Esophagus (tissue), 2 donors: Measurements from ENCODE around the gene SPEG. TPM values are rescaled to one million over a fixed set of nuclear protein-coding genes. Genes with fewer than 3 reads are reported as not detected.

Source experiments
- H3K27ac ChIP-seq, 2 donors: one replicate each; pipeline ENCODE4 v1.5.1; 2013; ENCODE audit warnings: low read depth in 2 of 2, mild to moderate bottlenecking in 2 of 2, inconsistent platforms in 1 of 2, low read length in 1 of 2, moderate library complexity in 1 of 2
- H3K27me3 ChIP-seq, 2 donors: one replicate each; pipeline ENCODE4 v1.6.1; 2013; ENCODE audit warnings: low read length in 2 of 2, control low read depth in 1 of 2, mild to moderate bottlenecking in 1 of 2; ENCODE audit not compliant: insufficient read depth in 2 of 2, control insufficient read depth in 1 of 2
- H3K36me3 ChIP-seq, 2 donors: one replicate each; pipeline ENCODE4 v1.6.1; 2013; ENCODE audit warnings: low read length in 1 of 2; ENCODE audit not compliant: control insufficient read depth in 2 of 2, insufficient read depth in 2 of 2
- H3K4me1 ChIP-seq, 2 donors: one replicate each; pipeline ENCODE4 v1.6.1; 2013; ENCODE audit warnings: low read length in 1 of 2; ENCODE audit not compliant: control insufficient read depth in 2 of 2, insufficient read depth in 2 of 2
- H3K4me3 ChIP-seq, 2 donors: one replicate each; pipeline ENCODE4 v1.5.1; 2013; ENCODE audit warnings: low read length in 2 of 2, mild to moderate bottlenecking in 2 of 2, low read depth in 1 of 2, moderate library complexity in 1 of 2
- H3K9me3 ChIP-seq, 2 donors: one replicate each; pipeline ENCODE4 v1.6.1; 2013; ENCODE audit warnings: mild to moderate bottlenecking in 2 of 2, low read depth in 1 of 2, low read length in 1 of 2, moderate library complexity in 1 of 2; ENCODE audit not compliant: control insufficient read depth in 2 of 2, insufficient read depth in 1 of 2
- WGBS, 2 donors: extraction: QIAGEN DNeasy Blood & Tissue Kit; methylation state at CpG; one replicate each; pipeline ENCODE4 v1.1.7; 2013; 5-methylcytosine and 5-hydroxymethylcytosine counted together
- polyA plus RNA-seq, 2 donors: library from polyadenylated mRNA; stranded (reverse); fragments of 200-250 nt; gene quantifications; one replicate each; pipeline ENCODE4 v1.2.3, GENCODE V29; 2013
- donor health status: healthy with polysubstance abuse.
- donor health status: Bipolar disorder and iron deficiency.

Gene SPEG
- polyA plus RNA-seq, 2 donors: 22.3 to 37.7 TPM

- H3K36me3 ChIP-seq: no peaks in the 10 kb centered on the region
- no peak overlapping the region for H3K27ac ChIP-seq
- H3K4me1 ChIP-seq: no peaks in the 10 kb centered on the region
- 73 to 76% methylated on average over 20 of the region's 20 CpGs for WGBS, 2 donors
- peaks cover 0 to 3% of the 10 kb centered on the region in 2 donors for H3K27me3 ChIP-seq
- H3K4me3 ChIP-seq: no peak overlapping the region
- H3K9me3 ChIP-seq: no peaks in the 10 kb centered on the region
Measured at GRCh38 chr2:219531639-219532377, 97.2 kb downstream of the SPEG start.

- 75 to 84% methylated on average over 8 of the region's 8 CpGs for WGBS, 2 donors
- H3K4me3 ChIP-seq: no peak overlapping the region
- no peak overlapping the region for H3K27ac ChIP-seq
- peaks cover 0 to 3% of the 10 kb centered on the region in 2 donors for H3K27me3 ChIP-seq
- no peaks in the 10 kb centered on the region for H3K4me1 ChIP-seq
- no peaks in the 10 kb centered on the region for H3K9me3 ChIP-seq
- H3K36me3 ChIP-seq: no peaks in the 10 kb centered on the region
Measured at GRCh38 chr2:219532378-219532649, 97.7 kb downstream of the SPEG start.

GRCh38 chr2:219533930-219534661, 99.5 kb downstream of the SPEG start:
- WGBS, 2 donors: 74 to 82% methylated on average over 6 of the region's 6 CpGs
- Histone ChIP-seq H3K4me1 (no peaks in the 10 kb centered on the region), H3K27me3 (peaks cover 0 to 2% of the 10 kb centered on the region in 2 donors), H3K36me3 (peaks cover 0 to 5% of the 10 kb centered on the region in 2 donors), H3K9me3 (no peaks in the 10 kb centered on the region), H3K4me3 (no peak overlapping the region), H3K27ac (no peak overlapping the region)

GRCh38 chr2:219536425-219536824, 101.8 kb downstream of the SPEG start:
- H3K27ac ChIP-seq: no peak overlapping the region
- 82 to 85% methylated on average over 16 of the region's 16 CpGs for WGBS, 2 donors
- H3K4me3 ChIP-seq: no peak overlapping the region
- H3K4me1 ChIP-seq: peaks cover 0 to under 1% of the 10 kb centered on the region in 2 donors
- H3K27me3 ChIP-seq: no peaks in the 10 kb centered on the region
- H3K9me3 ChIP-seq: no peaks in the 10 kb centered on the region
- peaks cover 0 to 23% of the 10 kb centered on the region in 2 donors for H3K36me3 ChIP-seq

- peaks cover 0 to 6% of the 10 kb centered on the region in 2 donors for H3K4me1 ChIP-seq
- H3K4me3 ChIP-seq: no peak overlapping the region
- 54 to 62% methylated on average over 9 of the region's 9 CpGs for WGBS, 2 donors
- H3K36me3 ChIP-seq: peaks cover 0 to 24% of the 10 kb centered on the region in 2 donors
- no peaks in the 10 kb centered on the region for H3K27me3 ChIP-seq
- no peak overlapping the region for H3K27ac ChIP-seq
- H3K9me3 ChIP-seq: no peaks in the 10 kb centered on the region
Measured at GRCh38 chr2:219536967-219537366, 102.3 kb downstream of the SPEG start.

- Histone ChIP-seq H3K4me1 (peaks cover 0 to 8% of the 10 kb centered on the region in 2 donors), H3K9me3 (no peaks in the 10 kb centered on the region), H3K4me3 (no peak overlapping the region), H3K27ac (no peak overlapping the region), H3K36me3 (peaks cover 0 to 24% of the 10 kb centered on the region in 2 donors), H3K27me3 (no peaks in the 10 kb centered on the region)
- 49 to 52% methylated on average over 13 of the region's 15 CpGs for WGBS, 2 donors
Measured at GRCh38 chr2:219537657-219538488, 103.2 kb downstream of the SPEG start.

- no peaks in the 10 kb centered on the region for H3K27me3 ChIP-seq
- peaks cover 0 to 24% of the 10 kb centered on the region in 2 donors for H3K36me3 ChIP-seq
- peaks cover 0 to 8% of the 10 kb centered on the region in 2 donors for H3K4me1 ChIP-seq
- H3K9me3 ChIP-seq: no peaks in the 10 kb centered on the region
- H3K27ac ChIP-seq: no peak overlapping the region
- WGBS, 2 donors: 60 to 63% methylated on average over 6 of the region's 6 CpGs
- H3K4me3 ChIP-seq: no peak overlapping the region
Measured at GRCh38 chr2:219538504-219538951, 103.9 kb downstream of the SPEG start.

GRCh38 chr2:219538956-219539788, 104.5 kb downstream of the SPEG start:
- WGBS, 2 donors: 85 to 88% methylated on average over 32 of the region's 32 CpGs
- Histone ChIP-seq H3K4me1 (peaks cover 0 to 10% of the 10 kb centered on the region in 2 donors), H3K36me3 (peaks cover 0 to 24% of the 10 kb centered on the region in 2 donors), H3K27me3 (no peaks in the 10 kb centered on the region), H3K27ac (no peak overlapping the region), H3K4me3 (no peak overlapping the region), H3K9me3 (no peaks in the 10 kb centered on the region)
